ENCODE results near the gene KRTAP5-10.
"Not testable (repeated sequence)": the region's sequence is repeated elsewhere in the genome, so short reads cannot be mapped to it uniquely, and the experiment has no call there.

- not testable (repeated sequence) for TF ChIP-seq CTCF (IDR thresholded peaks at IDR 0.05 in 4 of 5, conservative IDR thresholded peaks at IDR 0.05 in 1 of 5); POLR2A (IDR thresholded peaks at IDR 0.05)
These were observed 24.2 kb downstream of the KRTAP5-10 start for GRCh38 chr11:71589546-71589920.
